Activated gamma-delta T cell treated with Interleukin-2 at 50 U/mL for 16 hours (primary cell): ENCODE measurements around the gene TBCC.
"Not testable (repeated sequence)": the region's sequence is repeated elsewhere in the genome, so short reads cannot be mapped to it uniquely, and the experiment has no call there.

Experiments
- DNase-seq: peaks from one replicate; pipeline ENCODE4 v3.0.0-alpha.2; 2020

TBCC gene

DNA sequence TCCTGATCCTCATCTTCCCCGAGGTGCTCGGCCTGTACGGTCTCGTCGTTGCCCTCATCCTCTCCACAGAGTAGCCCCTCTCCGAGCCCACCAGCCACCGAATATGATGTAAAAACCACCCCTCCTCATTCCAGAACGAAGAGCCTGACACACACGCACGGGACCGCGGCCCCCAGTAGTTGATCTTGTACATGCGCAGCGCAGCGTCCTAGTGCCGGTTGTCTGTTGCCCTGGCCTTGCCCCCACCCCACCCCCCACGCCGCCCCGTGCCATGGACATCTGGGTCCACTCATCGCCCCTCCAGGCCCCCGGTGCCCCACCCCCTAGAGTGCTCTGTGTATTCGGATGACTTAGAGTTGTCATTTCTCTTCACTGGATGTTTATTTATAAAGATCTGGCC, 18.3 kb downstream of the TBCC start:
- DNase-seq: no peak

DNA sequence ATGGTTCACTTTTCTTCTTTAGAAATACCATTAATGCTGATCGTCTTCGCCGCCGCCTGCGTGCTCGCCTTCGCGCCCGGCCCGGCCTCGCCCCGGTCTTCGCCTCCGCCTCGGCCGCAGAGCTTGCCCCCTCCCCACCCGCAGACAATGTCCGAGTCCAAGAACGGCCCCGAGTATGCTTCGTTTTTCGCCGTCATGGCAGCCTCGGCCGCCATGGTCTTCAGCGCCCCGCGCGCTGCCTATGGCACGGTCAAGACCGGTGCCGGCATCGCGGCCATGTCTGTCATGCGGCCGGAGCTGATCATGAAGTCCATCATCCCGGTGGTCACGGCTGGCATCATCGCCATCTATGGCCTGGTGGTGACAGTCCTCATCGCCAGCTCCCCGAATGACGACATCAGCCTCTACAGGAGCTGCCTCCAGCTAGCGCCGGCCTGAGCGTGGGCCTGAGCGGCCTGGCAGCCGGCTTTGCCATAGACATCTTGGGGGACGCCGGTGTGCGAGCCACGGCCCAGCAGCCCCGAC, 18.8 kb downstream of the TBCC start:
- DNase-seq: peak; percentile 7

DNA sequence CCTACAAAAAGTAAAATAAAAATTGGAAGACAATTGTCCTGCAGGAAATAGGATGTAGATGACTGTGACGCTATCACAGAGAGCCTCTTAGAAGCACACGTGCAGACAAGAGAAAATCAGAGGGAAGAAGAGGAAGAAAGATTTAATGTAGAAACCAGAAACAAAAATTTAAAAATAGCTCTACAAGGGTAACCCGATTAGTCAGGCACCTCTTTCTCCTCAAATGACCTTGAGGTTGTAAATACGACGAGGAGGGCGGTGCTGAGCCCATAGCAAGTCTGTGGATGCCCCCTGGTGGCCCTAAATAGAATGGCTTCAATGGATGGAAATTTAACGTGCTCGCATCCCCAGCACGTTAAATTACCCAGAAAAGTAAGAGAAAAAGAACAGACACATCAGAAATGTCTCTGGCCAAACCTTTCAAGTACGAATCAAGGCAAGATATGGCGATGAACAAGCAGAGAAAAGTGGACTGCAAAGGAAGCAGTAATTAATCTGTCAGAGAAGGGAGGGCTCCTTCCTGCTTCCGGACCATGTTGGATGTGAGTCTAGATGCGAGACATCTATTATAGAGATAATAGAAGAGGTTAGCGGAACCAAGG, 19.3 kb downstream of the TBCC start:
- peak; percentile 69 for DNase-seq

DNA sequence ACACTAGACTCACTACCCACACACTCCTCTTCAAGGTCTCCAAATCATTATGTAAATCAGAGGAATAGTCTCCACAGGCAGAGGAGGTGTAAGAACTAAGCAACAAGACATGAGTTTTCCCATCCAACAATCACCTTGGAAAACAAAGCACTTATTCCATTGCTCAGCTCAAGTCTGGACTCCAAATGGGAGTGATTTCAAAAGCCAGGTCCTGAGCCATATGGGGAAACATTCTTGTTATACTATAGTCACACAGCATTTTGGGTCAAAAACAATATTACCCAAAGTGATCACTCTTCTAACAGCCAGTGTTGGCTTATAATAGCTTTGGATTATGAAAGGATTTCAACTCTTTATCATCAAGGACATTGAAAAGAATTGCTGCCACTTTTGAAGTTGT, 19.9 kb downstream of the TBCC start:
- no peak for DNase-seq

DNA sequence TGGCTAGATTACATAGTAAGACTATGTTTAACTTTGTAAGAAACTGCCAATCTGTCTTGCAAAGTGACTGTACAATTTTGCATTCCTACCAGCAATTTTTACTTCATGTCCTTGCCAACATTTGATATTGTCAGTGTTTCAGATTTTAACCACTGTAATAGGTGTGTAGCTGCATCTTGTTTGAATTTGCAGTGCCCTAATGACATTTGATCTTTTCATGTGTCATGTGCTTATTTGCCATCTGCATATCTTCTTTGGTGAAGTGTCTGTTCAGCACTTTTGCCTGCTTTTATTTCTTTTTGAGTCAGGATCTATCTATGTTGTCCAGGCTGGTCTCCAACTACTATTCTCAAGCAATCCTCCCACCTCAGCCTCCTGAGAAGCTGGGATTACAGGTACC, 21.1 kb downstream of the TBCC start:
- no peak for DNase-seq

DNA sequence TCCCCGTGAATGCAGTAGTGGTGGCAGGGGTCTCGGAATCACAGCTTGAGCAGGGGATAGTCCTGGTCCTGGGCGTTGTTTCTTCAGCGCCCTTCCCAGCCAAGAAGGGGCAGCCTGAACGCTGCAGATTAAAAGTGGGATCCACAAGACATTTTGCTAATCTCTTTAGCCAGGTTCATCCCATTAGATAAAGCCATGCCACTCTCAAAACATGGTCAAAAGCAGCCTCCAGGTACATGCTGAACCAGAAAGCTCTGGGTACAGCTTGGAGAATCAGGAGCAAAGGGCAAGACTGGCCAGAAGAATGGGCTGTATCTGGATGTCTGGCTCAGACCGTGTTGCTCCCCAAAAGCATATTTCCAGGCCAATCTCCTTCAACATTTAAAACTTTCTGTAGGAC, 23.4 kb downstream of the TBCC start, which contains the start of gene PRPH2:
TSS of gene PRPH2 (minus strand) at position 101 of the 400 bp plus-strand sequence. CDS start 263 bp downstream, outside the sequence.
- DNase-seq: no peak

DNA sequence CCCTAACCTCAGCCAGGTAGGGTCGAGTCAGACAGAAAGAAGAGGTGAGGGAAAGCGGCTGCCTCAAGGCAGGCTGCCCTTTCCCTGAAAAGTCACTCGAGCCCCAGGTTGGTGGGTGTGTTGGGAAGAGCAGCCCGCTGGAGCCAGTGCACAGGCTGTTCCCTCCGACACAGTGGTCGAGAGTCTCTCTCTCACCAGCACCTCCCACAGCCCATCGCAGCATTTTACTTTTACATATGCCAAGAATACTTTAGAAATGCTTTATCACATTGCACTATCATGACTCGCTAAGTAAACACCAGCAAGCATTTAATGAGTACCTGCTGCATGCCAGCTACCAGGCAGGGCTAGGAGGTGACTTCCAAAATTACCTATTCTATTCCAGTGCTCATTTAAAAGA, 25.2 kb downstream of the TBCC start:
- DNase-seq: no peak

DNA sequence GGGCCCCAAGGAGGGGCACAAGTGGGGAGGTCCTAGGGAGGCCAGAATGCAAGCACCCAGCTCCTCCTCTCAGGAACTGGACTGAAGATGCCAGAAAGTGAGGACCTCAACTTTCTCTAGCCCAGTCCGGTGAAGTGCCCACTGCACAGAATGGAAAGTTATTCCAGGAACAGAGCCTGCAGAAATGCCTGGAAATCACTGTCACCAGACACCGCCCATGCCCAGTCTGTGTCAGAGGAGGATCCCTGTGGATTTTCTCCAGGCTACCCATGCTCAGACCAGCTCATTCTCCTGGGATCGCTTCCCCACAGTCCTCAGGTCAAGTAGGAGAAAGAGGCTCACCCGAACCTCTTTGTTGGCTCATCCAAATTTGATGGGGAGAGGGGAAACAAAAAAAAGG, 30.0 kb downstream of the TBCC start:
- no peak for DNase-seq

DNA sequence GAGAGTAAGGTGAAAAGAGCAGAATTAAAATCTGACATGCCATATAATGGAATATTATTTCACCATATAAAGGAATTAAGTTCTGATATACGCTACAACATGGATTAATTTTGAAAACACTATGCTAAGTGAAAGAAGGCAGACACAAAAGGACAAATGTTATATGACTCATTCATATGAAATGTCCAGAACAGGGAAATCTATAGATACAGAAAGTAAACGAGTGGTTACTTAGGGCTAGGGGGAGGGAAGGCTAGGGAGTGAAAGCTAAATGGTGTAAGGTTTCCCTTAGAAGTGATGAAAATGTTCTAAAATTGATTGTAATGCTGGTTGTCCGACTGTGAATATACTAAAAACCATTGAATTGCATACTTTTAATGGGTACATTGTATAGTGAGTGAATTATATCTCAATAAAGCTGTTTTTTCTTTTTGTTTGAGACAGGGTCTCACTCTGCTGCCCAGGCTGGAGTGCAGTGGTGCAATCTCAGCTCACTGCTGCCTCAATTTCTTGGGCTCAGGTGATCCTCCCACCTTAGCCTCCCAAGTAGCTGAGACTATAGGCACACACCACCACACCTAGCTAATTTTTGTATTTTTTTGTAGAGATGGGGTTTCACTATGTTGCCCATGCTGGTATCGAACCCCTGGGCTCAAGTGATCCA, 31.7 kb downstream of the TBCC start:
- no peak for DNase-seq

DNA sequence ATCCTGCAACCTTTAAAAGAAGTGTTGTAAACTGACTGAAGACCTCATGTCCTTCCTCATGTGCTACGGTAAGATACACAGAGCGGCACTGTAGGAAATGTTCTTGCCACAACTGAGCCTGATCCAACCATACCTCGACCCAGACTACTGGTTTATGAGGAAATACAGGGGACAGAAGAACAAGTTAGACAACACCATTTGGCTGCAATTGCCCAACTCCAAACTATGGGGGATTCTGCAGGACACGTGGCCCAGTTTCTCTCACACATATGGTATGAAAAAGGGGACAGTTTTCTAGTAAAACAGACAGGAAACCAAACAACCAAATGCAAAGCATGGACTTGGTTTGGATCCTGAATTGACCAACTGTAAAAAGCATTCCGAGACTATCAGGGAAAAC, 34.0 kb downstream of the TBCC start:
- DNase-seq: no peak

DNA sequence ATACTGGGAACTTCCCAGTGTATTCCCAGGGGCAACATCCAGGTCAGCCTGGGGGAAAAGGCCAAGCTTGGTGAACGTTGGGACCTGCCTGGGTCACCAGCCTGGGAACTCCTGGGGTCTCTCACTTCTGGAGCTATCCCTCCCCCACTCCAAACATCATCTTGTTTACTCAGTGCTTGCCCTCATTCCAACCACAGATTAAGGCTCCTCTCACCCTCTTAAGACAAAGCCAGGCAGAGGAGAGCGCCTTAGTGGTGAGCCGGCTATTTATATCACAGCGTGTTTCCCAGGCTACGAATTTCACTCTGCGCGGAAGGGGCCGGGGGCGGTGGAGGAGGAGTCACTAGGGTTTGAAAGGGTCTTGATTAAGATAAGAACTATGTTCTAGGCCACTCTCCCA, 35.6 kb downstream of the TBCC start:
- no peak for DNase-seq

DNA sequence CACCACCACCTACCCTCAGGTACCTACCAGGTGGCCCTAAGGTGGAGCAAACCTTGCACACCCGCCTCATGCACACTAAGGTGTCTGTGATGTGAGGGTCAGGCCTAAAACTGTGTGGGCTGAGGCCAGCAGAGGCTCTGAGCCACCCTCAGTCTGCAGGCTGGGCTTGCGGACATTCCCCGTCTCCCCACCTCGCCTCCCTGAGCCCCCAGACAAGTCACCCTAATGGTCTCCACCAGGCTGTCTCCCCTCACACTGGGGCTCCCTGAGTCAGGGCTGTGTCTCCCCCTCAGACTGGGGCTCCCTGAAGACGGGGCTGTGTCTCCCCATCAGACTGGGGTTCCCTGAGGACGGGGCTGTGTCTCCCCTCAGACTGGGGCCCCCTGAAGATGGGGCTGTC, 36.0 kb downstream of the TBCC start:
- no peak for DNase-seq

DNA sequence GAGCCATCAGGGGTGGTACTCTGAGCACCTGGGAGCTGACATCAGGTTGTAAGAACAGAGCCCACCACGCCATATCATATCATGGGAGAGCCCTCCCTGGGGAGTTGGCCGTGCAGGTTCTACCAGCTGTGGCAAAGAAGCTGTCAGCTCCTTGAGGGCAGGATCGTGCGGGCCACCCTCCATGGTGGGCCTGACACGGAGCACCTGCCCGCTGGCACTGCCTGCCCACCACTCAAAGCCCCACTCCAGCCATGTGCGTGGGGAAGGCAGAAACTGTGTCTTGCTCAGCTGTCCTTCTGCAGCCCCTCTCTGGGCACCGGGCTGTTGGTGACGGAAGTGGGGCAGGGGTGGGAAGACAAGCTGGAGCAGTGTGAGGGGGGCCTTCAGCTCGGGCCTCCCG, 37.8 kb downstream of the TBCC start:
- DNase-seq: no peak

DNA sequence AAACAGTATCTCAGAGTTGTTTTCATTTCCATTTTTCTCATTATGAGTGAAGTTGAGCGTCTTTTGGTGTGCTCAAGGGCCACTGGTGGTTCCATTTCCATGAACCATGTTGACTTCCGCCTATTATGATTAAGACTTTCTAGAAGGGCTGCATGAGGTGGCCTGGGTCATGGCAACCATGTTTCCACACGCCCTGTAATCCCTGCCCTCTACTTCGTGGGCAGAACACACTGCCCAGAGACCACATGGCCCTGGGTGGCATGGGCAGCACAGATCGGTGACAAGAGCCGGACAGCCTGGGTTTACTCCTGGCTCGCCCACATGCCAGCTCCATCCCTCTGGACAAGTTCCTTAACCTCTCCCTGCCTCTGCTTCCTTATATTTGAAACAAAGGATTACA, 38.3 kb downstream of the TBCC start:
- DNase-seq: no peak

DNA sequence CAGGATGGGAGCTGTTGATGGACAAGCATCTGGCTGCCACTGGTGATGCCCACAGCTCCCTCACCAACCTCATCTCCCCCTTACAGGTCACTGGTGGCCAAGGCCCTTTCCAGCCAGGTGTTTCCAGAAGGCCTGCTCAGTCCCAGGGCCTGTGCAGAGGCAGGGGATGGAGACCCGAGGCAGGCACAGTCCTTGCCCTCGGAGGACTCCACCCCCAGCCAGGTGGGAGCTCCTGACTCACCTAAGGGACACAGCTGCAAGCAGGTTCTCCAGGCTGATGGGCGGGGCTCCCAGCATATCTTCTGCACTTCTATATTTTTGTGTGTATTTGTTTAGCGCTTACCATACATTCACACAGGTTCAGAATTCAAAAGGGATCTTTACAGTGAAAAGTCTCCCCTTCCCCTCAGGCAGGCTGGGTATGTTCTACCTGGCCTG, 40.9 kb downstream of the TBCC start:
- no peak for DNase-seq

DNA sequence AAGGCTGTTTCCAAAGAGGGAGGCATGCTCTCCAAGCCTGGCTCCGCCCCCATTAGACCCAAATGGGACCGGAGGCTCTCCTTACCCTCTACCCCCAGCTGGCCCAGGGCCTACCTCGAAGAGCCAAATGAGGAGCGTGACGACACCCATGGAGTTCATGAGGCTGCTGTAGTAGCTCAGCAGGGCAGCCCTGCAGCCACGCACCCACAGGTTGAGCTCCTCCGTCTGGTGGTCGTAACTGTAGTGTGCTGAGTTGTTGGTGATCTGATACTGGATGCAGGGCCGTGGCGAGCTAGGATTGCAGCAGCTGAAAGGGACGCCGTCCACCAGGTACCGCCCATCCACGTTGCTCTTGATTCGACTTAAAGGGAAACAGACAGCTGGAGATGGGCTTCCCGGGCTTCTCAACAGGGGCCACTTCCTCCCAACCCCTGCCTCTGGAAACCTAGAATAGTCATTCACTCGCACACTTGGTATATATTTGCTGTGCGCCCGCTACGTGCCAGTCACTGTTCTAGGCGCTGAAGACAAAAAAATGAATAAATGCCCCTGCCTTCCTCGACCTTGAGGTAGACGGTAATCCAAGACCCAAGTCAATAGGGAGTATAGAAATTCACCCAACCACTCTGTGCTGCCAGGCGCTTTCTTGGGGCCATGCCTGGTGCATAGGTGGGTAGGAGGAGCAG, 41.5 kb downstream of the TBCC start:
- no peak for DNase-seq

DNA sequence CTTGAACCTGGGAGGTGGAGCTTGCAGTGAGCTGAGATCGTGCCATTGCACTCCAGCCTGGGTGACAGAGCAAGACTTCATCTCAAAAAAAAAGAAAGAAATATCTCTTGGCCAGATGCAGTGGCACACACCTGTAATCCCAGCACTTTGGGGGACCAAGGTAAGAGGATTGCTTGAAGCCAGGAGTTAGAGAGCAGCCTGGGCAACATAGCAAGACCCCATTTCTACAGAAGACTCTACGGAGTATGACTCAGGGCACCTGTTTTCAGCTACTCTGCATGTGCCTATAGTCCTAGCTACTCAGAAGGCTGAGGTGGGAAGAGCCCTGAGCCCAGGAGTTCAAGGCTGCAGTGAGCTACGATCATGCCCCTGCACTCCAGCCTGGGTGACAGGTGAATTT, 43.1 kb downstream of the TBCC start:
- DNase-seq: not testable (repeated sequence)

DNA sequence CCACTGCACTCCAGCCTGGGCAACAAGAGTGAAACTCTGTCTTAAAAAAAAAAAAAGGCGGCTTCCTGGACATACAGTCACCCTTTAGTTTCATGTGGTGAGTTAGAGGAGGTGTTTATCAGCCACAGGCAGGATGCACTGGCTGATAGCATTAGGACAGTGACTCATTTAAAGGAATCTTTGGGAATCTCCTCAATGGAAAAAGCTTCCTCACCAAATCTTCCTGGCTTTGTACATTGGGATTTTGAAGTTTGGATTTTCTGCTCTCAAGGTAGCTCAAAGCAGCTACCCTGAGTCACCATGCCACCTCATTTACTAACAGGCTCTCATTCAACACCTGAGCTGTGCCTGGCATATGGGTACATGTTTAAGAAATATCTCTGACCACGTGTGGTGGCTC, 43.7 kb downstream of the TBCC start:
- DNase-seq: no peak

DNA sequence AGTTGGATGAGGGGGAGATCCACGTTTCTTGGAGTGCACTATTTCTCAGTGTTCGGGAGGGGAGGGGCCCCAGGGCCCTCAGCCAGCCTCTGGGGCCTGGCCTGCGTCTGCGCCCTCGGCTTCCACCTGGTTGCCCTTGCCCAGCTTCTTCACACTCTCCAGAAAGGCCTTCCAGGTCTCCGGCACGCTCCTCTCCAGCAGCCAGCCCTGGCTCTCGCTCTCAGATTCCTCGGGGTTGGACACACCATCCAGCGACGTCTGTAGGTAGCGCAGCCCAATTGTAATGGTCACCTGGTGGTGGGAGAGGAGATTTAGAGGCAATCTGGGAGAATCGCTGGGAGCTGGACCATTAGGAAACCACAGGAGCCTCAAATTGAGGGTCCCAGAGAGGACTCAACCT, 47.7 kb downstream of the TBCC start:
- DNase-seq: no peak

DNA sequence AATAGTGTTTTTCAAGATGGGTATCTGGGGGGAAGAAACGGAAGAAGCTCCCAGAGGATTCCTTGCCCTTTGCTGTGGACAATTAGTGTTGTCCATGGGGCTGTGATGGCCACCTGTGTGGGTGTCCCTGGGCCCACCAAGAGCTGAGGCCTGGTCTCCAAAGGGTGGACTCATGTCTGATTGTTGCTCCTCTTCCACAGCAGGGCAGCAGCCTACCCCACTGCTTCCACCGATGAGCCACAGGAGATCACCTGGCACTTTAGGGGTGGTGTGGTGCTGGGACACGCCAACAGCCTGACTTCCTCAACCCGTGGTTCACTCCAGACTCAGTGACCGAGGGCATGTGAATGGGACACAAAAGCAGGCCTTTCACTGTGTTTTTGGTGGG, 48.6 kb downstream of the TBCC start:
- DNase-seq: no peak

DNA sequence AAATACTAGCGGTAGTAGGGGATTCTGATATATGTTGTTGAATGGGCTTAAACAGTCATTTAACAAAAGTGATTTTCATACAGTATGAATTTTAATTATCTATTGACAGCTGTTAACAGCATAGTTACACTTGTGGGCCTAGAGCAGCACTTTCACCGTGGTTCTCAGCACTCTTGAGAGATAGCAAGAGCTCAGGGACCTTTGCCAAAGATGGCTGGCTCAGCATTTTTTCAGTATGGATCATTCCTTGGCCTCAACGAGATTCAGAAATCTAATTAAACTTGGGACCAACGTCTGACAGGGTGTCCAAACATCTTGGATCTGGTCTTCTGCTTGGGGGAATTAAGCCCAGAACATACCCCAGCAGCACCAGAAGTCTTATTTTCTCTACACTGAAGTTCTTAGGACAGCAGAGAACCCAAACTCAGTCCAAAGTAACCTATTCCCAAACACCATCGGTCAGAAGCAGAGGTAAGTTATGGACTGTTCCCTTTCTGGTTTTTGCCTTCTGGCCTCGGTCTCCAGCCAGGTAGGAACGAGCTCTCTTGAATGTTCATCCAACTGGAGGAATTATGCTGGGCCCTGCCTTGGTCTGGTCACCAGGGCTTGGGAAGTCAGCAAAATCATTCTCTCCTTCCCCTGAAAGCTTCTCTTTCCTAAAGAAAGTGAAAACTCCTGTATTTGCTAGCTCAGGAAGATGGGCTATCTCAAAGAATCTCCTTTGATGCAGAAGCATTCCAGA, 49.2 kb downstream of the TBCC start:
- no peak for DNase-seq

DNA sequence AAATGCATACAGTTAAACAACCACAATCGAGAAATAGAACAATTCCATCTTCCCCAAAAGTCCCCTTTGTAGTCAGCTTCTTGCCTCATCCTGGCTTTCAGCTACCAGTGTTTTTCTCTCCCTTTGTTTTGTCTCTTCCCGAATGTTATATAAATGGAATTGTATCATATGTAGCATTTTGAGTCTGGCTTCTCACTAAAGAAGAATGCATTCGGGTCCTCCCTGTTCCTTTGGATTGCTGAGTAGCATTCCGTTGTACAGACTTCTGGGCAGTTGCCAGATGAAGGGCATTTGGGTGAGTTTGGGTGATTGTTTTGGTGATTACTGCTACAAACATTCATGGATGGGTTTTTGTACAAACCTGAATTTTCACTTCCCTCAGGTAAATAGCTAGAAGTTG, 51.3 kb downstream of the TBCC start:
- no peak for DNase-seq
